Mesenchymal stem cell (in vitro differentiated cells and primary cell): ENCODE measurements around the gene DAPP1.

Experiments used
- DNase-seq: peaks from one replicate; pipeline ENCODE4 v3.0.0-alpha.2; 2013
- H2AFZ ChIP-seq: one replicate; pipeline ENCODE4 v1.6.1; 2013; ENCODE audit warnings: low read depth, mild to moderate bottlenecking, control low read depth, inconsistent platforms, low read length, moderate library complexity
- H2AK5ac ChIP-seq: 2 replicates; pipeline ENCODE4 v1.6.1; 2013; ENCODE audit warnings: low read length, moderate library complexity, mild to moderate bottlenecking, inconsistent platforms; ENCODE audit not compliant: severe bottlenecking
- H2BK120ac ChIP-seq: one replicate; pipeline ENCODE4 v1.6.1; 2013; ENCODE audit warnings: low read depth, mild to moderate bottlenecking, inconsistent platforms, low read length, moderate library complexity
- H2BK12ac ChIP-seq, 2 experiments: one replicate each; pipeline ENCODE4 v1.6.1; 2013; ENCODE audit warnings: inconsistent platforms in 2 of 2, low read length in 2 of 2, mild to moderate bottlenecking in 2 of 2, moderate library complexity in 2 of 2, control low read depth in 1 of 2
- H2BK15ac ChIP-seq: one replicate; pipeline ENCODE4 v1.6.1; 2013; ENCODE audit warnings: mild to moderate bottlenecking, low read depth, inconsistent platforms; ENCODE audit not compliant: poor library complexity, severe bottlenecking
- H2BK5ac ChIP-seq: 2 replicates; pipeline ENCODE4 v1.6.1; 2013; ENCODE audit warnings: low read depth, mild to moderate bottlenecking, low read length, control low read depth, inconsistent platforms; ENCODE audit not compliant: poor library complexity, severe bottlenecking
- H3K14ac ChIP-seq, 2 experiments: one replicate each; pipeline ENCODE4 v1.6.1; 2013; ENCODE audit warnings: inconsistent platforms in 2 of 2, low read length in 2 of 2, control low read depth in 1 of 2, mild to moderate bottlenecking in 1 of 2, moderate library complexity in 1 of 2
- H3K18ac ChIP-seq, 2 experiments: one replicate each; pipeline ENCODE4 v1.6.1; 2013; ENCODE audit warnings: inconsistent platforms in 2 of 2, low read length in 2 of 2, control low read depth in 1 of 2, low read depth in 1 of 2, mild to moderate bottlenecking in 1 of 2
- H3K23ac ChIP-seq, 2 experiments: one replicate each; pipeline ENCODE4 v1.6.1; 2013; ENCODE audit warnings: inconsistent platforms in 2 of 2, low read length in 2 of 2, mild to moderate bottlenecking in 2 of 2, moderate library complexity in 2 of 2, control low read depth in 1 of 2
- H3K27ac ChIP-seq: 2 replicates; pipeline ENCODE4 v1.5.1; 2013; ENCODE audit warnings: mild to moderate bottlenecking, moderate library complexity, low read length, control low read depth, inconsistent platforms; ENCODE audit not compliant: poor library complexity, severe bottlenecking
- H3K27me3 ChIP-seq, 2 experiments: 2 replicates each; pipeline versions ENCODE4 v1.6.1 to v1.7.0; 2013; ENCODE audit warnings: low read length in 2 of 2, mild to moderate bottlenecking in 2 of 2, moderate library complexity in 2 of 2, control low read depth in 1 of 2, inconsistent platforms in 1 of 2; ENCODE audit not compliant: control insufficient read depth in 1 of 2, insufficient read depth in 1 of 2
- H3K36me3 ChIP-seq, 2 experiments: 2 replicates each; pipeline versions ENCODE4 v1.6.1 to v1.7.0; 2013; ENCODE audit warnings: low read length in 2 of 2, control low read depth in 1 of 2, inconsistent platforms in 1 of 2, low read depth in 1 of 2, mild to moderate bottlenecking in 1 of 2; ENCODE audit not compliant: insufficient read depth in 2 of 2, control insufficient read depth in 1 of 2
- H3K4ac ChIP-seq, 2 experiments: one replicate each; pipeline ENCODE4 v1.6.1; 2013; ENCODE audit warnings: inconsistent platforms in 2 of 2, low read length in 2 of 2, mild to moderate bottlenecking in 2 of 2, moderate library complexity in 2 of 2, control low read depth in 1 of 2, low read depth in 1 of 2
- H3K4me1 ChIP-seq: 2 replicates; pipeline ENCODE4 v1.6.1; 2013; ENCODE audit warnings: low read depth, low read length, control low read depth; ENCODE audit not compliant: control insufficient read depth, insufficient read depth
- H3K4me2 ChIP-seq: 2 replicates; pipeline ENCODE4 v1.6.1; 2013; ENCODE audit warnings: low read length, mild to moderate bottlenecking, inconsistent platforms; ENCODE audit not compliant: poor library complexity, severe bottlenecking
- H3K4me3 ChIP-seq, 2 experiments: 2 replicates each; pipeline versions ENCODE4 v1.5.1 to v1.7.0; 2013; ENCODE audit warnings: low read length in 2 of 2, mild to moderate bottlenecking in 2 of 2, control low read depth in 1 of 2, low read depth in 1 of 2; ENCODE audit not compliant: insufficient read depth in 1 of 2
- H3K79me1 ChIP-seq: replicated peaks from 2 replicates; pipeline ENCODE4 v1.6.1; 2013; ENCODE audit warnings: mild to moderate bottlenecking, control low read depth, low read length, inconsistent platforms; ENCODE audit not compliant: poor library complexity, severe bottlenecking
- H3K9ac ChIP-seq: 2 replicates; pipeline ENCODE4 v1.7.0; 2013; ENCODE audit warnings: mild to moderate bottlenecking, low read length, moderate library complexity
- H3K9me3 ChIP-seq: 2 replicates; pipeline ENCODE4 v1.7.0; 2013; ENCODE audit warnings: mild to moderate bottlenecking, low read length; ENCODE audit not compliant: control insufficient read depth
- H4K8ac ChIP-seq: one replicate; pipeline ENCODE4 v1.6.1; 2013; ENCODE audit warnings: inconsistent platforms, mild to moderate bottlenecking, low read length, moderate library complexity
- H4K91ac ChIP-seq: one replicate; pipeline ENCODE4 v1.6.1; 2013; ENCODE audit warnings: mild to moderate bottlenecking, low read length, inconsistent platforms
- WGBS: methylation state at CpG from one replicate; pipeline ENCODE4 v1.1.7; 2013; ENCODE audit warnings: mixed read lengths; 5-methylcytosine and 5-hydroxymethylcytosine counted together

DAPP1 gene

DNA sequence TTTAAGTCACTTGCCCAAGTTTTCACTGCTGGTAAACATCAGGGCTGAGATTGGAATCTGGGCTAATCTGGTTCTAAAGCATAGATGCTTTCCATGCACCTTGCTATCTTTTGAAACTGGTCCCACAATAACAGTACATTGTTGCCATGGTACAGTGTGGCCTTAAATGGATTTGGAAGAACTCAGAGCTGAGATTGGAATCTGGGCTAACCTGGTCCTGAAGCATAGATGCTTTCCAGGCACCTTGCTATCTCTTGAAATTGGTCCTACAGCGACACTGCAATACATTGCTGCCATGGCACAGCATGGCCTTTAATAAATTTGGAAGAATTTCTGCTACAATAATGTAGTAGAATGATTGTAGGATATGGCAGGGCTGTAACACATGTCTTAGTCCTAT is 28.6 kb downstream of the DAPP1 start:
- H3K4me1 ChIP-seq, result no peaks in the 10 kb centered on the region
- H3K9me3 ChIP-seq, result no peaks in the 10 kb centered on the region
- no peak overlapping the region for H3K23ac ChIP-seq
- H4K8ac ChIP-seq, result no peak overlapping the region
- H3K27ac ChIP-seq, result no peak overlapping the region
- no peak overlapping the region for H3K9ac ChIP-seq
- H3K18ac ChIP-seq, result no peak overlapping the region
- H3K14ac ChIP-seq, result no peak overlapping the region
- H2BK120ac ChIP-seq, result no peak overlapping the region
- no peak overlapping the region for H2BK15ac ChIP-seq
- no peak for DNase-seq
- H3K36me3 ChIP-seq, result no peaks in the 10 kb centered on the region
- H2AFZ ChIP-seq, result no peak overlapping the region
- H3K4me2 ChIP-seq, result no peak overlapping the region
- H3K4ac ChIP-seq, result no peak overlapping the region
- no peak overlapping the region for H3K4me3 ChIP-seq
- H2AK5ac ChIP-seq, result no peak overlapping the region
- no peak overlapping the region for H2BK12ac ChIP-seq
- WGBS, result 83% methylated on average over 1 of the region's 1 CpG
- no peak overlapping the region for H2BK5ac ChIP-seq
- H3K79me1 ChIP-seq, result no peaks in the 10 kb centered on the region
- H4K91ac ChIP-seq, result no peak overlapping the region
- no peaks in the 10 kb centered on the region for H3K27me3 ChIP-seq

DNA sequence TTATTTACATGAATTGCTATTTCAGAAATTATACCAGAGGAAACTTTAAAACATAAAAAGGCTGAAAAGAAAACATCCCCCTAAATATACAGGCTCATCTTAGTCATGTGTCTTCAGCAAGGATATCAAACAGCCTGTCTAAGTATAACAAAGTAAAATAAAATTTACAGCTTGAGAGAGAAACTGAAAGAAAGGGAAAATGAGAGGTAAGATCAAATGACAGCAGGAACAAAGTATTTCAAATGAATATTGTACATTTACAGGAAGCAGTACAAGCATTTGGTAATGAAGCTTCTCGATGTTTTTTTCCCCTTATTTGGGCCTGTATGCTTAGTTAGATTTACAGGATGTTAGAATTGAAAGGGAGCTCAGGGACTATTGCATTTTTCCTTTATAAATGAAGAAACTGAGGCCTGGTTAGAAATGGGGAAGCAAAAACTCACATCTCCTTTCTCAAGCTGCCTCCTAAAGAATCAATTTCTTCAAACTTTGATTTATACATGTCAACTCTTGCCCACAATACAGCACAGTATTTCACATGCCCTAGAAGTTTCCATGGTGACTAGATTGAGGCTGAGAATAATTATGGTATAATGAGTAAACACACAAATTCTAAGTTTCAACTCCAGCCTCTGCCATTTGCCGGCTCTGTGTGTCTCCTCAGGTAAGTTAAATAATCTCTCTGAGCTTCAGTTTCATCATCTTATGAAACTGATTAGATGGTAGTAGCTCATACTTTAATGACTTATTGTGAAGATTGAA is 29.3 kb downstream of the DAPP1 start:
- Histone ChIP-seq H3K9ac (no peak overlapping the region), H2BK120ac (no peak overlapping the region), H3K9me3 (no peaks in the 10 kb centered on the region), H3K23ac (no peak overlapping the region), H4K91ac (no peak overlapping the region), H3K27ac (no peak overlapping the region), H3K36me3 (no peaks in the 10 kb centered on the region), H3K18ac (no peak overlapping the region), H3K4me1 (no peaks in the 10 kb centered on the region), H2BK15ac (no peak overlapping the region), H2BK5ac (no peak overlapping the region), H2AK5ac (no peak overlapping the region), H2BK12ac (no peak overlapping the region), H3K27me3 (no peaks in the 10 kb centered on the region), H3K4ac (no peak overlapping the region), H2AFZ (no peak overlapping the region), H3K4me2 (no peak overlapping the region), H3K4me3 (no peak overlapping the region), H4K8ac (no peak overlapping the region), H3K14ac (no peak overlapping the region), H3K79me1 (no peaks in the 10 kb centered on the region)
- no peak for DNase-seq
- 100% methylated on average over 1 of the region's 2 CpGs for WGBS

GRCh38 chr4:99846891-99847290 is 30.3 kb downstream of the DAPP1 start:
- H3K27me3 ChIP-seq, result no peaks in the 10 kb centered on the region
- no peak overlapping the region for H2AK5ac ChIP-seq
- H3K4me1 ChIP-seq, result no peaks in the 10 kb centered on the region
- no peaks in the 10 kb centered on the region for H3K9me3 ChIP-seq
- no peaks in the 10 kb centered on the region for H3K79me1 ChIP-seq
- no peak overlapping the region for H3K4ac ChIP-seq
- H3K14ac ChIP-seq, result no peak overlapping the region
- H3K18ac ChIP-seq, result no peak overlapping the region
- H2BK120ac ChIP-seq, result no peak overlapping the region
- H4K8ac ChIP-seq, result no peak overlapping the region
- H3K23ac ChIP-seq, result no peak overlapping the region
- no peak overlapping the region for H2BK5ac ChIP-seq
- DNase-seq, result no peak
- no peak overlapping the region for H2BK12ac ChIP-seq
- H3K4me2 ChIP-seq, result no peak overlapping the region
- no peaks in the 10 kb centered on the region for H3K36me3 ChIP-seq
- no peak overlapping the region for H4K91ac ChIP-seq
- WGBS, result no CpG with 5 or more reads among the region's 1 CpG
- H3K9ac ChIP-seq, result no peak overlapping the region
- H2AFZ ChIP-seq, result no peak overlapping the region
- H3K27ac ChIP-seq, result no peak overlapping the region
- no peak overlapping the region for H3K4me3 ChIP-seq
- H2BK15ac ChIP-seq, result no peak overlapping the region

DNA sequence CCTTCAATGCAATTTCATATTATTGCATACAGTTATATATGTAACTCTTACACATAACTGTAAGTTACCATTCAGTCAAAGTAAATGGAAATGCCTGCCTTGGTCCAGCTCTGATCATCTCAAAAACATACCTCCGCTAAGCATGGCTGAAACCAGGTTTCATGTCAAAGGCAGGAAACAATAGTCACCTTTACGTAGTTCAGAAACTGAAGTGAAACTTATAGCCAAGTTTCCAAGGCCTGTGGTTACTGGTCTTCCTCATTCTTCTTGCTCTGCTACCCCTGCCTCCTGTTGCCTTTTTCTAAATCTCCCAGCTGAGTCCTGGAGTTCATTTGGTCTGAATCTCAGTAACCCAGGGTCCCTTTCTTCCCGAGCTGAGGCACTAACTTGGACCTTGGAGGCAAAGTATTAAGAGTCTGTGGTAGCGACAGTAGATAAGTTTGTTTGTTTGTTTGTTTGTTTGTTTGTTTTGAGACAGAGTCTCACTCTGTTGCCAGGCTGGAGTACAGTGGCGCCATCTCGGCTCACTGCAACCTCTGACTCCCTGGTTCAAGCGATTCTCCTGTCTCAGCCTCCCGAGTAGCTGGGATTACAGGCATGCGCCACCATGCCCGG is 30.8 kb downstream of the DAPP1 start:
- H3K4me1 ChIP-seq, result no peaks in the 10 kb centered on the region

More for the DNA sequence above, 30.8 kb downstream of the DAPP1 start:
- Histone ChIP-seq H2AK5ac (no peak overlapping the region), H2AFZ (no peak overlapping the region), H3K36me3 (no peaks in the 10 kb centered on the region), H3K23ac (no peak overlapping the region), H2BK5ac (no peak overlapping the region), H3K4me3 (no peak overlapping the region), H2BK120ac (no peak overlapping the region), H2BK12ac (no peak overlapping the region), H4K8ac (no peak overlapping the region), H3K27ac (no peak overlapping the region), H3K4me2 (no peak overlapping the region), H3K27me3 (no peaks in the 10 kb centered on the region), H3K4ac (no peak overlapping the region), H3K9ac (no peak overlapping the region), H3K9me3 (no peaks in the 10 kb centered on the region), H3K18ac (no peak overlapping the region), H3K79me1 (no peaks in the 10 kb centered on the region), H2BK15ac (no peak overlapping the region), H3K14ac (no peak overlapping the region), H4K91ac (no peak overlapping the region)
- DNase-seq, result no peak
- 88% methylated on average over 10 of the region's 10 CpGs for WGBS
